Medulla oblongata (tissue), 1 donor: ENCODE data around the gene FAM13B.
"Not testable (repeated sequence)": the region's sequence is repeated elsewhere in the genome, so short reads cannot be mapped to it uniquely, and the experiment has no call there.

Experiments
- DNase-seq: peaks from one replicate; pipeline ENCODE4 v3.0.0-alpha.2; 2015; ENCODE audit errors: extremely low spot score

The FAM13B gene

DNA sequence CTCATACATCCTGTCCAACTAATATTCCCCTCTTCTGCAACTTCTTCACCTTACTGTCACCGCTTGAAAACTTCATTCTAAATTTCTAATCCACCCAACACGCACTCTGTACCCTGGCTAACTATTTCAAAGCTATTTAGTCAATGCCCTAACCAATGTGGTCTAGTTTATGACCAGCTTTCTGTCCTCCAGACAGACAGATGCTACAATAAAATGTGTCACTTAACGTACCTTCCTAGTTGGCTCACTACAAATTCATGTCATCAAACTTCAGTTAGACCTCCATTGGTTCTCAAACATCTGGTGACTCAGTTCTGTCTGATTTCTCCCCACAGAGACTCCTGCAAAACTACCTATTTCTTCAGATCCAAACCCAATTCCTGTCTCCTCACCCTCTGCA is 57.7 kb downstream of the FAM13B start:
- no peak for DNase-seq

DNA sequence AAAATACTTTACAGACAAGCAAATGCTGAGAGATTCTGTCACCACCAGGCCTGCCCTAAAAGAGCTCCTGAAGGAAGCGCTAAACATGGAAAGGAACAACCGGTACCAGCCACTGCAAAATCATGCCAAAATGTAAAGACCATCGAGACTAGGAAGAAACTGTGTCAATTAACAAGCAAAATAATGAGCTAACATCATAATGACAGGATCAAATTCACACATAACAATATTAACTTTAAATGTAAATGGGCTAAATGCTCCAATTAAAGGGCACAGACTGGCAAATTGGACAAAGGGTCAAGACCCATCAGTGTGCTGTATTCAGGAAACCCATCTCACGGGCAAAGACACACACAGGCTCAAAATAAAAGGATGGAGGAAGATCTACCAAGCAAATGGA is 62.5 kb downstream of the FAM13B start:
- DNase-seq, result not testable (repeated sequence)

DNA sequence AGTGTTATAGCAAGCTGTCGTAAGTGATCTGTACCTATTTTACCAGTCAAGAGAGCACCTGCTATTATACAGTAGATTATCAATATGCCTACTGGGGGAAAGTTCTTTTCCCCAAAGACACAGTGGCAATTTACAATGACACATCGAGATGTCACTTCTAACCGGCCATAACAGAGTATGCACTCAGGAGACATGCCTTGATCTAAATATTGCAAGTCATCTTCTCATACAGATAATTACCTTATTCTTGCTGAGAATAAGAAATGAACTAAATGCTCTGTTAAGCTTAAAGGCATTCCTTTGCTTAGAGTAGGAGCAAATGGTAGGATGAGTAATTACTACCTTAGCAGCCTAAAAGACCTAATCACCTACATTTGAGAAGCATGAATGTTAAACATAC is 72.1 kb downstream of the FAM13B start:
- no peak for DNase-seq

DNA sequence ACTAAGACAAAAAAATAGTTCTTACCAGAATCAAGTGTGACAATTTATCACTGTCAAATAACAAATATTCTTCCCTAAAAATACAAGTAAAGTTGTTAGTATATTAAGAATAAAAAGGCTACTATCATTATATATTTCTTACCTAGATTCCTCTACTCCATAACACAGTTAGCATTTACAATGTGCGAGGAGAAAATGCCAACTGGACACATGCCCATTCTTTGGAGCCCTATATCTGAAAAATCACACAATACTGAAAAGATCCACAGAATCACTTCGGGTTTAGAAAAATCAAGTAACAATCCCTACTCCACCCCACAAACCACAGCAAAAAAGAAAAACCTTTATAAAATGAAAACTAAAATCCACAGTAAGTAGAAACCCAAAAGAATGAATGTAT is 72.7 kb downstream of the FAM13B start:
- no peak for DNase-seq

DNA sequence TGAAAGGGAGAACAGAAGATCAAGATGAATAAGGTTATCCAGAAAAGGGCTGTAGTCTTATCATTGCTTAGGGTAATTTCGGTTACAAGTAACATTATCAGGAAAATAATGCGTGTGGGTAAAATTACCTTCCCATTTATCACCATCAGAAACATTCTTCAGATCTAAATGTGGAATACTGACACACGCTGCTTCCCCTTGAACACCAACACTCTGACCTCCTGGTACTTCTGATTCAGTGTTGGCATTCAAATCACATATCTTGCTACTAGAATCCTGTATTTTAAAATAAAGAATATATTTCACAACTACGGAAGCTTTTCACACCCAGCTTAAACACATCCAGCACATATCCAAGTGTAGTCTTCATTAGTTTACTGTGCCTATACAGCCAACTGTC is 73.4 kb downstream of the FAM13B start:
- DNase-seq, result no peak

- DNase-seq, result no peak
Measured at GRCh38 chr5:137957948-137958347, 74.9 kb downstream of the FAM13B start.

- DNase-seq, result no peak
Measured at GRCh38 chr5:137954131-137954879, 78.6 kb downstream of the FAM13B start.

- DNase-seq, result no peak
Measured at GRCh38 chr5:137945825-137946224, 87.1 kb downstream of the FAM13B start.

DNA sequence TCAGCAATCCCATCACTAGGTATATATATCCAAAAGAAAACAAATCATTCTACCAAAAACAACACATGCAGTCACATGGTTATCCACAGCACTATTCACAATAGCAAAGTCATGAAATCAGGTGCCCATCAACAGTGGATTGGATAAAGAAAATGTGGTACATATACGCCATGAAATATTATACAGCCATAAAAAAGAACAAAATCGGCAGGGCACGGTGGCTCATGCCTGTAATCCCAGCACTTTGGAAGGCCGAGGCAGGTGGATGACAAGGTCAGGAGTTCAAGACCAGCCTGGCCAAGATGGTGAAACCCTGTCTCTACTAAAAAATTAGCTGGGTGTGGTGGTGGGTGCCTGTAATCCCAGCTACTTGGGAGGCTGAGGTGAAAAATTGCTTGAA is 88.6 kb downstream of the FAM13B start:
- not testable (repeated sequence) for DNase-seq

DNA sequence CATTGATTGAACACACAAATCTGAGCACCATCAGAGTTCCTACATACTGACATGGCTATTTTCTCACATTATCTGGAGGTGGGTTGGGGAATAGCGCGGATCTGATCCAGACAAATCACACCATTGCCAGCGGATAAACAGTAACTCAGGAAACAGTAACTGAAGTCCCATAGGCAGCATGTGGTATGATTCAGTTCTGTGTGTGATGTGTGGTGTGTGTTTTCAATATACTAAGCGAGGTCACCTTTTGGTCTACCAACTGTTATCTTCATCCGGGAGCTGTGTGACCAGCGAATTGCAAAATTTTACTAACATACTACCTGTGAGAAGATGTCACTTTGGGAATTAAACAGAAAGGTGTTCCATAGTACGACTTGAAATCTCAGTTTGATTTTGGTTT is 93.5 kb downstream of the FAM13B start:
- DNase-seq, result no peak

- DNase-seq, result no peak
Measured at GRCh38 chr5:137938751-137939143, 94.1 kb downstream of the FAM13B start.

- DNase-seq, result no peak
Measured at GRCh38 chr5:137937994-137938750, 94.7 kb downstream of the FAM13B start.

DNA sequence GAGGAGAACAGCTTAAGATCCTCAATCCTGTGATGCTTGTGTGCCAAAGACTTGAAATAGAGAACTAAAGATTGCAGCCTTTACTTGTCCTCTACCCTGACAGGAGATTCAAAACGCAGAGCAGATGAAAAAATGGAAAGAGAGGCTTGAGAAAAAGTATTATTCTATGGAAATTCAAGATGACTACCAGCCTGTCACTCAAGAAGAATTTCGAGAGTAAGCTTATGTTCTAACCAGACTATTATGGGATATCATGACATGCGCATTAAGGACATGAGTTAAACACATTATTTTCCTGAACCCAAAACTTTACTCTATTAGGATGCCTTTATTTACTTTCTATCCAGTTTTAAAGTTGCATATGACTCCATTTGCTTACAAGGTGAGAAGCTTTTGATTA is 97.2 kb downstream of the FAM13B start:
- no peak for DNase-seq

DNA sequence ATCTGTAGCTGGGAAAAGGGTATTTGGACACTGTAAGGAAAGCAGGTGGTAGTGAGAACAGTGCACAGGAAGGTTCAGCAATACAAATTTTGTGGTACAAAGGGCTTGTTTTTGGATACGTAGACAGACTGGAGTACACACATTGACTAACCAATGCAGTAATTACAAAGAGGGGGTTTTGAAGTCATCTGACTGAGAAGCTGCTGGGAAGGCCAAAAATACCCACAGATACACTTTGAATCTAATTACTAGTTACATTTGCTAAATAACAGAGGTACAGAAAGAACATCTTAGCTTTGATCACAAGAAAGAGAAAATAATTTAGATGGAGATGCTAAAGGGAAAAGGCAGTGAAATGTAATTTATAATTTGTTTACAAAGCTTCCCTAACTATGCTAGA is 97.7 kb downstream of the FAM13B start:
- no peak for DNase-seq

DNA sequence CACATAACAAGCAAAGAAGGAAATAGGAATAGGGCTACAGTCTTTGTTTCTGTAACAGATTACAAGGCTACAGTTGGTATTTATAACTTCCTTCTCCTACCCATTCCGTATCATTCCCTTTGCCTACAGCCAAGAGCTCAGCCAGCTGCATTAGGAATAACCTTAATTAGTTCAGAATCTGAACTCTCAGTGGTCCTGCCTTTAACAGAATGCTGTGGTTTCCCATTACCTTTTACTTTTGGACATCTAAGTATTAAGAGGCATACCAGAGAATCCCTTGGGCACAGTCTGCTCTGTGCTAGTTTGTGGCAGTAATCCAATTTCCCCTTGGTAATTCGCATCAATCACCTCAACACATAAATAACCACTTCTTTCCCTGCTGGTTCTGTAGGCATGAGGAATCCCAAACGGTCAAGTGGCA is 99.4 kb downstream of the FAM13B start:
- peak; percentile 17 for DNase-seq

DNA sequence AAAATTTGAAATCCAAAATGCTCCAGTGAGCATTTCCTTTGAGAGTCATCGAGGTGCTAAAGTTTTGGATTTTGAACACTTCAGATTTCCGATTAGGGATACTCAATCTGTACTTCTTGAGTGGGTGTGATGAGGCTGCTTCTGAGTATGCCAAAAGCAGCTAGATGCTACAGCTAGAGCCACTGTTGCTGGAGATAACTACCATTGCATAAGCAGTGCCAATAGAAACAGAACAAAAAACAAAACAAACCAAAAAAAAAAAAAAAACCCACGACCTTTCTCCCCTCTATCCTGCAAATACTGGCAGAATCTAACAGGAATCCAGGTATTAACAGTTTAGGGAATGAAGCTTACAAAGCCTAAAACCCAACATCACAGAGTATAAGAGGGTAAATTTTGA is 100.1 kb downstream of the FAM13B start:
- no peak for DNase-seq

- peak; percentile 60 for DNase-seq
Measured at GRCh38 chr5:137923856-137924255, 109.0 kb downstream of the FAM13B start.

GRCh38 chr5:137921931-137922330 is 110.9 kb downstream of the FAM13B start:
- DNase-seq, result no peak

DNA sequence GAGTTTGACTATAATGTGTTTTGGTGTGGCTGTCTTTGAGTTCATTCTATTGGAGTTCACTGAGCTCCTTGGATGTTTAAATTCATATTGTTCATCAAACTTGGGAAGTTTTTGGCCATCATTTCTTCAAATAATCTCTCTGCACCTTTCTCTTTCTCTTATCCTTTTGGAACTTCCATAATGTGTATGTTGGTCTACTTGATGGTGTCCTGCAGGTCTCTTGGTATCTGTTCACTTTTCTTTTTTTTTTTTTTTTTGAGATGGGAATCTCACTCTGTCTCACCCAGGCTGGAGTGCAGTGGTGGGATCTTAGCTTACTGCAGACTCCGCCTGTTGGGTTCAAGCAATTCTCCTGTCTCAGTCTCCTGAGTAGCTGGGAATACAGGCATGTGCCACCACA is 116.0 kb downstream of the FAM13B start:
- no peak for DNase-seq

DNA sequence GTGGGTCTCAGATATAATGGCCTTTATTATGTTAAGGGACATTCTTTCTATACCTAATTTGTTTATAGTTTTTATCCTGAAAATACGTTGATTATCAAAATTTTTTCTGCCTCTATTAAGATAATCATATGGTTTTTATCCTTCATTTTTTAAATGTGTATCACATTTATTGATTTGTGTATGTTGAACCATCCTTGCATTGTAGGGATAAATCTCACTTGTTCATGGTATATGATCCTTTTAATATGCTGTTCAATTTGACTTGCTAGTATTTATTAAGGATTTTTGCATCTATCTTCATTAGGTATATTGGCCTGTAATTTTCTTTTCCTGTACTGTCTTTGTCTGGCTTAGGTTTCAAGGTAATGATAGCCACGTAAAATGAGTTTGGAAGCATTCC is 118.1 kb downstream of the FAM13B start:
- DNase-seq, result no peak

- DNase-seq, result no peak
Measured at GRCh38 chr5:137902408-137903133, 130.3 kb downstream of the FAM13B start.

GRCh38 chr5:137901011-137901817 is 131.7 kb downstream of the FAM13B start:
- peak; percentile 83 for DNase-seq
